ENCODE data around the gene AQP1.

AQP1 gene

GRCh38 chr7:30938435-30939316 lies 27.0 kb downstream of the AQP1 start:
- peak; percentile 48 for DNase-seq

DNA sequence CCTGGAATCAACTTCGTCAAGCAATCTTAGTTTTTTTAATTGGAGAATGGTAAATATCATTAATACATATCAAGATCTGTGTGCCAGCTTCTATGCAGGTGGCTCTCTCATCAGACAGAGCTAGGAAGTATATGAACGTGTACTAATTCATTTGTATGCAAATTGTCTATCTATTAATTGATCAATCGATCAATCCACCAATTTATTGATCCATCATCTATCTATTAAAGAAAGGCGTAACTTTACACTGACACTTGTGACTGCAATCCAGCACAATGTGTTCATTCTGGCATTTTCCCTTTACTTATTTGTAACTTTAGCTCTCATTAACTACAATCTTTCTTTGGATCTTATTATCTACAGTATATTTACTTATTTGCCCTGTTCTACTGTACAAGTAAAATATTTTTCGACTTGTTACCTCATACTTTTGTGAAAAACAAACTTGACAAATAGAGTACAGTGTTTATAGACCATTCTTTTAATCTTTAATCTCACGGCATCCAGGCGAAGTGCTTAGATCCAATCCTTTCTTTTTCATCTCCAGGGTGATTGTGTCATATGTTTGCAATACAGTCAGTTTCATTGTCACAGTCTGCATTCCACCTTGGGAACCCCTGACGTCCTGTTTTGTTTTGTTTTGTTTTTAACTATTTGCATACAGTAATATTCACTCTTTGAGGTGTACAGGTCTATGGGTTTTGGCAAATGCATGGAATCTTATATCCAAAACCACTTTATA lies 30.1 kb downstream of the AQP1 start:
- no peak for DNase-seq

DNA sequence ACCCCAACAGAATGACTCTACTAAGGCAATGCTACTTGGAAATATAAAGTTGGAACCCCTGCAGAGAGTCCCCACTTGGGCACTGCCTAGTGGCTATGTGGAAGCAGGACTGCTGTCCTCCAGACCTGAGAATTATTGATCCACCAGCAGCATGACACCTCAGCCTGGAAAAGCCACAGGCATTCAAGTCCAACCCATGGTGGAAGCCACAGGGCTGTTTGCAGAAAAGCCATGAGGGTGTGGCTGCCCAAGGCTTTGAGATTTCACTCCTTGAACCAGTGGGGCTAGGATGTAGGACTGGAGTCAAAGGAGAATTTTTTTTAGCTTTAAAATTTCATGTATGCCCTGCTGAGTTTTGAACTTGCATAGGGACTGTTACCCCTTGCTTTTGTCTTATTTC lies 38.5 kb downstream of the AQP1 start:
- no peak for DNase-seq

GRCh38 chr7:30954914-30955313 lies 43.3 kb downstream of the AQP1 start:
- DNase-seq, result no peak

DNA sequence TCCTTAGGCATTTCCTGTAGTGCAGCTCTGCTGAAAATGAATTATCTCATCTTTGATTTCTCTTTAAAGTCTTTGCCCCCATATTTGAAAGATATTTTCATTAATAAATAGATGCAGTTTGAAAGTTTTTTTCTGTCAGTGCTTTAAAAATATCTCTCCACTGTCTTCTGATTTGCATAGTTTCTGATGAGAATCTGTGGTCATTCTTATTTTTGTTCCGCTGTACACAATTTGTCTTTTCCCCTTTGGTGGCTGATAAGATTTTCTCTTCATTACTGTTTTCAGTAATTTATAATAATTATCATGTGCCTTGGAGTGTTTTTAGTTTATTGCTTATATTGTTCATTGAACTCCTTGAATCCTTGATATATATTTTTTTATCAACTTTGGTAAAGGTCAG lies 45.1 kb downstream of the AQP1 start:
- DNase-seq, result no peak

GRCh38 chr7:30963842-30964241 lies 52.2 kb downstream of the AQP1 start, which contains the start of gene GHRHR:
Gene GHRHR, plus strand, starts transcription at chr7:30963953. Its CDS starts 116 bp downstream, at chr7:30964069.
- no peak for DNase-seq

- no peak for DNase-seq
Measured at GRCh38 chr7:30965372-30965771, 53.7 kb downstream of the AQP1 start.

DNA sequence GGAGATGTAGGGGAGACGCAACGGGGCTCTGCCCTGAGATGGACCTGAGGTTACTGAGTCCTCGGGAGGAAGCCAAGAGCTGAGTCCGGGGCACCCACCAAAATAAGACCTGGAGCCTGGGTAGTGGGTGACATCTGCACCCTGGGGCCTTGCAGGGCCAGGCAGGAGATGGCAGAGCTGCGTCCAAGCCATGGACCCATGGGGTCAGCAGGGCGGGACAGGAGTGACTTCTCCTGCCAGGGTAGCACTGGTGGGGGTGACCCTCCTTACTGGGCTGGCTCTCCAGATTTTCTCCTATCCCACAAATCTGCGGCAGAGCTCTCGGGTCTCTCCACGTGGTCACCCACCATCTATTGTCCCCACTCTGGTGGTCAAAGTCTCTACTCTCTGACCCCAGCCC lies 54.2 kb downstream of the AQP1 start:
- DNase-seq, result no peak

- no peak for DNase-seq
Measured at GRCh38 chr7:30968294-30968693, 56.6 kb downstream of the AQP1 start.

GRCh38 chr7:30968747-30969603 lies 57.3 kb downstream of the AQP1 start:
- DNase-seq, result no peak

DNA sequence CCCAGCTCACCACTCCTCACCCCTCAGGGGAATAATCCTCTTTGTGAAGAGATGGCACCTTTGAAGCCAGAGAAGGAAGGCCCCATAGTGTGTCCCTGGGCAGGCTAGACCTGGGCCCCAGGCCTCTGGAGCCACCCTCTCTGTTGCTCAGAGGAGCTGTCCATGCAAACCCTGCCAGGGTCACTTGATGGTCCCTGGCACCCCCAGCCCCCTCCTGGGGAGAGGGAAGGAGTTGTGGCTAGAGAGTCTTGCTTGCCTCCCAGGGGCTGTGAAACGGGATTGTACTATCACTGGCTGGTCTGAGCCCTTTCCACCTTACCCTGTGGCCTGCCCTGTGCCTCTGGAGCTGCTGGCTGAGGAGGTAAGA lies 57.9 kb downstream of the AQP1 start:
- DNase-seq, result no peak

DNA sequence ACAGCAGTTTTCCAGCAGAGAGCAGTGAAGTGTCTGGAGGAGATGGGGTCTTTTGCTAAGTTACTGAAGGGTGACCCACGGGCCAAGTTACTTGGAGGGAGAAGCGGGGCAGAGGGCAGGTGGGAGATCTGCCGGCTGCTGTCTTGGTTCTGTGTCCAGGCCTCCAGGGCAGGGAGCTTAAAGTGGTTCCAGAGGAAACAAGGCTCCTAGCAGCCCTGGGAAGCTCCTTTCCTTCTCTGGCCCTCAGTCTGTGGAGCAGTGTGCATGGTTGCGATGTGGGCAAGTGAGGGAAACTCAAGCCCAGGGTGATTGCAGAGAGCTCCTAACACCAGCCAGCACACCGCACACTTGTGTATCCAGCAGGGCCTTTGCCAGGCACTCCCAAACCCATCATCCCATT lies 58.4 kb downstream of the AQP1 start:
- no peak for DNase-seq

- DNase-seq, result no peak
Measured at GRCh38 chr7:30970594-30971094, 59.0 kb downstream of the AQP1 start.

DNA sequence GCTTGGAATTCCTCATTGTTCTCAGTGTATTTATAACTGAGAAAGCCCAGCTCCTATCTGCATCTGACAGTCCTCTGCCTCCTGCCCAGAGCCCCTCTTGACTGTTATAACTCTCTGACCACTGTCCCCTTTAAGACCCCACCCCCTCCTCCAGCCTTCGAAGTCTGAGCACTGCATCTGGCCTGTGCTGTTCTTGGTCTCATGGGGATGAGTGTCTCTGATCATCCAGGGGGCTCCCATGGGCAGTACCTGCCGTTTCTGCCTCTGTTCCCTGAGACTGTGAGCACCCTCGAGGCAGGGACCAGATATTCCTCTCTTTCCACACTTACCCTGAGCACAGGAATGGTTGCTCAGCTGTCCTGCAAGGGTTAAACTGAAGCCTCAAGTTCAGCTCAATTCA lies 59.8 kb downstream of the AQP1 start:
- no peak for DNase-seq

GRCh38 chr7:30971840-30972563 lies 60.3 kb downstream of the AQP1 start:
- no peak for DNase-seq

DNA sequence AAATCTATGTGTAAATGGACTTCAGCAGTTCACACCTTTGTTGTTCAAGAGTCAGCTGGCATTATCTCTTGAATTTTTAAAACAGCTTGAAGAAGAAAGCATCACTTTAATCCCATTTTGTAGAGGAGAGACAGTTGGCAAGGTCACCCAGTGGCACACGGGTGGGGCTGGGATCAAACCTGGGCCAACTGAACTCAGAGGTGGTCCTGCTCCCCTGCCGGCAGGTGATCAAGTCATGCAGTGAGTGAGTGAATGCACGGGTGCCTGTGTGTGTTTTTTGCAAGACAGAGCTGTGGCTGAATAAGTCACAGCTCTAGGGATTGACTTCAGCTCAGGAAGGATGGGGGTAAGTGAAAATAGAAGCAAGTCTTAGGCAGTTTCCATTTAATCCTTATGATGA lies 61.6 kb downstream of the AQP1 start:
- DNase-seq, result no peak

GRCh38 chr7:30973791-30974604 lies 62.3 kb downstream of the AQP1 start:
- no peak for DNase-seq

- peak; percentile 28 for DNase-seq
Measured at GRCh38 chr7:30974605-30975255, 63.1 kb downstream of the AQP1 start.
